AG09309 (cell line): Measurements from ENCODE around the gene IKBKG.

ENCODE experiments used
- DNase-seq: peaks from one replicate; pipeline ENCODE4 v3.0.0-alpha.2; 2010; ENCODE audit warnings: low read depth
- H3K4me3 ChIP-seq: 2 replicates; pipeline ENCODE4 v1.5.1; 2011; ENCODE audit warnings: mild to moderate bottlenecking, low read depth, low read length, moderate library complexity; ENCODE audit not compliant: control insufficient read depth
- CTCF ChIP-seq: IDR thresholded peaks from 2 replicates; pipeline ENCODE4 v1.5.1; 2011; ENCODE audit warnings: mild to moderate bottlenecking, low read depth, low read length, inconsistent platforms; ENCODE audit not compliant: insufficient read depth, control insufficient read depth; ENCODE audit errors: missing control alignments

IKBKG gene

GRCh38 chrX:154507673-154508383, 39.6 kb upstream of the IKBKG start:
- TF ChIP-seq CTCF = no peak
- no peak overlapping the region for H3K4me3 ChIP-seq
- no peak for DNase-seq

- H3K4me3 ChIP-seq = no peak overlapping the region
- TF ChIP-seq CTCF = no peak
- no peak for DNase-seq
Measured at GRCh38 chrX:154508384-154508745, 39.1 kb upstream of the IKBKG start.

- DNase-seq = no peak
- H3K4me3 ChIP-seq = no peak overlapping the region
- TF ChIP-seq CTCF = no peak
Measured at GRCh38 chrX:154509455-154509854, 38.0 kb upstream of the IKBKG start.

- no peak for DNase-seq
Measured at GRCh38 chrX:154511761-154512160, 35.7 kb upstream of the IKBKG start.

GRCh38 chrX:154512879-154513553, 34.4 kb upstream of the IKBKG start:
- TF ChIP-seq CTCF = no peak
- no peak for DNase-seq
- no peak overlapping the region for H3K4me3 ChIP-seq

More at GRCh38 chrX:154511761-154512160, 35.7 kb upstream of the IKBKG start:
- no peak for TF ChIP-seq CTCF
- no peak overlapping the region for H3K4me3 ChIP-seq

GRCh38 chrX:154513716-154514115, 33.7 kb upstream of the IKBKG start:
- DNase-seq = no peak
- no peak for TF ChIP-seq CTCF
- no peak overlapping the region for H3K4me3 ChIP-seq
